Trophoblast cell (in vitro differentiated cells and primary cell): ENCODE measurements around the gene CD81. TPM values are rescaled to one million over a fixed set of nuclear protein-coding genes. Genes with fewer than 3 reads are reported as not detected.
A peak's percentile ranks its signal among the peaks of the same experiment; 100 is the strongest.

Experiments used
- DNase-seq, 2 donors: peaks; one replicate each; pipeline ENCODE4 v3.0.0-alpha.2; 2016
- H2AFZ ChIP-seq: 2 replicates; pipeline ENCODE4 v1.6.1; 2013; ENCODE audit warnings: low read length, moderate library complexity, mild to moderate bottlenecking; ENCODE audit not compliant: insufficient read depth, poor library complexity
- H2AK5ac ChIP-seq: 2 replicates; pipeline ENCODE4 v1.6.1; 2013; ENCODE audit warnings: mild to moderate bottlenecking, low read length
- H2BK120ac ChIP-seq: 2 replicates; pipeline ENCODE4 v1.6.1; 2013; ENCODE audit warnings: low read length, mild to moderate bottlenecking, moderate library complexity; ENCODE audit not compliant: insufficient read depth, poor library complexity
- H2BK12ac ChIP-seq: 2 replicates; pipeline ENCODE4 v1.6.1; 2013; ENCODE audit warnings: mild to moderate bottlenecking, low read length, moderate library complexity
- H2BK5ac ChIP-seq: 2 replicates; pipeline ENCODE4 v1.6.1; 2013; ENCODE audit warnings: low read length, low read depth, moderate library complexity, mild to moderate bottlenecking; ENCODE audit not compliant: poor library complexity
- H3K14ac ChIP-seq: 2 replicates; pipeline ENCODE4 v1.6.1; 2013; ENCODE audit warnings: mild to moderate bottlenecking, low read length
- H3K18ac ChIP-seq: 2 replicates; pipeline ENCODE4 v1.6.1; 2013; ENCODE audit warnings: mild to moderate bottlenecking, low read length
- H3K23ac ChIP-seq: 2 replicates; pipeline ENCODE4 v1.6.1; 2013; ENCODE audit warnings: low read length
- H3K27ac ChIP-seq: 2 replicates; pipeline ENCODE4 v1.5.1; 2013; ENCODE audit warnings: low read depth, mild to moderate bottlenecking, inconsistent platforms, low read length, moderate library complexity
- H3K27me3 ChIP-seq: 2 replicates; pipeline ENCODE4 v1.6.1; 2013; ENCODE audit warnings: inconsistent platforms, mild to moderate bottlenecking, low read length, moderate library complexity; ENCODE audit not compliant: insufficient read depth
- H3K36me3 ChIP-seq, 2 experiments: 1 replicate in 1 of 2; 2 replicates in 1 of 2; pipeline ENCODE4 v1.6.1; 2013; ENCODE audit warnings: low read length in 2 of 2, mild to moderate bottlenecking in 2 of 2, moderate library complexity in 1 of 2; ENCODE audit not compliant: insufficient read depth in 2 of 2, control insufficient read depth in 1 of 2
- H3K4ac ChIP-seq: 2 replicates; pipeline ENCODE4 v1.6.1; 2013; ENCODE audit warnings: low read depth, mild to moderate bottlenecking, low read length, moderate library complexity
- H3K4me1 ChIP-seq, 2 experiments: 1 replicate in 1 of 2; 2 replicates in 1 of 2; pipeline ENCODE4 v1.6.1; 2013; ENCODE audit warnings: low read length in 2 of 2, mild to moderate bottlenecking in 2 of 2, moderate library complexity in 1 of 2; ENCODE audit not compliant: insufficient read depth in 2 of 2, control insufficient read depth in 1 of 2
- H3K4me2 ChIP-seq: 2 replicates; pipeline ENCODE4 v1.6.1; 2013; ENCODE audit warnings: inconsistent platforms, mild to moderate bottlenecking, low read length, moderate library complexity
- H3K4me3 ChIP-seq: 2 replicates; pipeline ENCODE4 v1.5.1; 2013; ENCODE audit warnings: mild to moderate bottlenecking, low read depth, low read length, inconsistent platforms
- H3K79me1 ChIP-seq: one replicate; pipeline ENCODE4 v1.6.1; 2013; ENCODE audit warnings: low read length
- H3K79me2 ChIP-seq: 2 replicates; pipeline ENCODE4 v1.6.1; 2013; ENCODE audit warnings: low read length, mild to moderate bottlenecking; ENCODE audit not compliant: control insufficient read depth, insufficient read depth, poor library complexity
- H3K9ac ChIP-seq: 2 replicates; pipeline ENCODE4 v1.6.1; 2013; ENCODE audit warnings: mild to moderate bottlenecking, low read length
- H3K9me3 ChIP-seq: 2 replicates; pipeline ENCODE4 v1.6.1; 2013; ENCODE audit warnings: low read depth, mild to moderate bottlenecking, control low read depth, inconsistent platforms, low read length; ENCODE audit not compliant: insufficient read depth
- H4K12ac ChIP-seq: 2 replicates; pipeline ENCODE4 v1.6.1; 2013; ENCODE audit warnings: low read depth, mild to moderate bottlenecking, low read length, moderate library complexity
- H4K8ac ChIP-seq: 2 replicates; pipeline ENCODE4 v1.6.1; 2013; ENCODE audit warnings: low read depth, mild to moderate bottlenecking, low read length, moderate library complexity
- H4K91ac ChIP-seq: one replicate; pipeline ENCODE4 v1.6.1; 2013; ENCODE audit warnings: low read depth, mild to moderate bottlenecking, low read length, moderate library complexity
- WGBS: extraction: QIAGEN DNeasy Blood & Tissue Kit; methylation state at CpG from one replicate; pipeline ENCODE4 v1.1.7; 2013; ENCODE audit warnings: missing lambda C conversion rate; ENCODE audit not compliant: insufficient read length, insufficient coverage; ENCODE audit errors: extremely low coverage; 5-methylcytosine and 5-hydroxymethylcytosine counted together
- polyA plus RNA-seq: library from polyadenylated mRNA; stranded (reverse); fragments of 200-250 nt; gene quantifications from 2 replicates; pipeline ENCODE4 v1.2.3, GENCODE V29; 2013

The CD81 gene
- 242 and 246 TPM in 2 replicates for polyA plus RNA-seq

- Histone ChIP-seq H3K23ac (no peak within 1 kb of the TSS), H4K91ac (peak within 1 kb of the TSS; percentile 66), H2BK120ac (peak within 1 kb of the TSS; percentile 76), H3K4me1 (peaks cover 9 to 25% of the 10 kb centered on the region in 2 experiments), H2BK12ac (no peak within 1 kb of the TSS), H3K79me1 (peaks cover 7% of the 10 kb centered on the region), H2AFZ (peak within 1 kb of the TSS; percentile 71), H3K9me3 (peaks cover 9% of the 10 kb centered on the region), H3K79me2 (peaks cover 15% of the 10 kb centered on the region), H3K9ac (peak within 1 kb of the TSS; percentile 82), H4K8ac (peak within 1 kb of the TSS; percentile 86), H3K18ac (peak within 1 kb of the TSS; percentile 93), H2BK5ac (peak within 1 kb of the TSS; percentile 45), H3K14ac (peak within 1 kb of the TSS; percentile 74), H4K12ac (peak within 1 kb of the TSS; percentile 60), H2AK5ac (peak within 1 kb of the TSS; percentile 67), H3K27ac (peak within 1 kb of the TSS; percentile 19), H3K4me3 (peak within 1 kb of the TSS; percentile 93), H3K36me3 (peaks cover 6 to 7% of the 10 kb centered on the region in 2 experiments), H3K4ac (peak within 1 kb of the TSS; percentile 92), H3K27me3 (no peaks in the 10 kb centered on the region), H3K4me2 (peak within 1 kb of the TSS; percentile 78)
- peak in 1 of 2 donors; percentile 40 for DNase-seq
- no CpG with 5 or more reads among the region's 65 CpGs for WGBS
Observed at GRCh38 chr11:2376751-2377451, at the start of gene CD81. CD81 (plus strand) TSS chr11:2377310; CDS start chr11:2377550, 240 bp downstream.

GRCh38 chr11:2328021-2328420 is 49.1 kb upstream of the CD81 start:
- WGBS: no CpG with 5 or more reads among the region's 11 CpGs
- Histone ChIP-seq H3K4ac (no peak overlapping the region), H2AK5ac (no peak overlapping the region), H3K23ac (no peak overlapping the region), H3K79me1 (no peaks in the 10 kb centered on the region), H3K18ac (no peak overlapping the region), H2BK5ac (no peak overlapping the region), H4K8ac (no peak overlapping the region), H3K27ac (no peak overlapping the region), H4K91ac (no peak overlapping the region), H3K14ac (no peak overlapping the region), H3K4me2 (no peak overlapping the region), H3K4me3 (no peak overlapping the region), H2AFZ (no peak overlapping the region), H2BK12ac (no peak overlapping the region), H3K9ac (no peak overlapping the region), H3K27me3 (no peaks in the 10 kb centered on the region), H4K12ac (no peak overlapping the region), H3K79me2 (no peaks in the 10 kb centered on the region), H2BK120ac (no peak overlapping the region), H3K9me3 (peaks cover 28% of the 10 kb centered on the region), H3K36me3 (no peaks in the 10 kb centered on the region), H3K4me1 (no peaks in the 10 kb centered on the region)
- no peak for DNase-seq

- H3K4me2 ChIP-seq: no peak overlapping the region
- H3K4me3 ChIP-seq: no peak overlapping the region
- no peak overlapping the region for H4K91ac ChIP-seq
- H3K23ac ChIP-seq: no peak overlapping the region
- WGBS: no CpG with 5 or more reads among the region's 15 CpGs
- no peak overlapping the region for H3K27ac ChIP-seq
- H3K4ac ChIP-seq: no peak overlapping the region
- no peaks in the 10 kb centered on the region for H3K4me1 ChIP-seq
- H3K14ac ChIP-seq: no peak overlapping the region
- H3K27me3 ChIP-seq: no peaks in the 10 kb centered on the region
- no peak for DNase-seq
- no peak overlapping the region for H4K12ac ChIP-seq
- no peak overlapping the region for H3K9ac ChIP-seq
- H3K79me2 ChIP-seq: no peaks in the 10 kb centered on the region
- no peaks in the 10 kb centered on the region for H3K36me3 ChIP-seq
- no peak overlapping the region for H4K8ac ChIP-seq
- no peak overlapping the region for H2BK120ac ChIP-seq
- H3K79me1 ChIP-seq: no peaks in the 10 kb centered on the region
- H2BK12ac ChIP-seq: no peak overlapping the region
- H2BK5ac ChIP-seq: no peak overlapping the region
- H2AK5ac ChIP-seq: no peak overlapping the region
- no peak overlapping the region for H2AFZ ChIP-seq
- no peak overlapping the region for H3K18ac ChIP-seq
- H3K9me3 ChIP-seq: peaks cover 28% of the 10 kb centered on the region
Observed at GRCh38 chr11:2328656-2329354, 48.3 kb upstream of the CD81 start.

- Histone ChIP-seq H4K91ac (no peak overlapping the region), H3K18ac (no peak overlapping the region), H3K23ac (no peak overlapping the region), H3K27ac (no peak overlapping the region), H2BK5ac (no peak overlapping the region), H4K8ac (no peak overlapping the region), H2BK12ac (no peak overlapping the region), H3K14ac (no peak overlapping the region), H3K9ac (no peak overlapping the region), H2BK120ac (no peak overlapping the region), H3K79me1 (no peaks in the 10 kb centered on the region), H3K4me1 (no peaks in the 10 kb centered on the region), H3K36me3 (no peaks in the 10 kb centered on the region), H3K4ac (no peak overlapping the region), H3K27me3 (no peaks in the 10 kb centered on the region), H2AK5ac (no peak overlapping the region), H3K79me2 (no peaks in the 10 kb centered on the region), H4K12ac (no peak overlapping the region), H3K9me3 (peaks cover 28% of the 10 kb centered on the region), H2AFZ (no peak overlapping the region), H3K4me2 (no peak overlapping the region), H3K4me3 (no peak overlapping the region)
- no CpG with 5 or more reads among the region's 9 CpGs for WGBS
- DNase-seq: no peak
Observed at GRCh38 chr11:2329551-2329950, 47.6 kb upstream of the CD81 start.
